Brain microvascular endothelial cell (primary cell): ENCODE measurements around the gene TRPM4.

Experiments used
- DNase-seq: peaks from one replicate; pipeline ENCODE4 v3.0.0-alpha.2; 2020
- H3K27ac ChIP-seq: fragments of 250-450 bp; sonication (Bioruptor Pico); 2 replicates; pipeline ENCODE4 v1.5.1; 2020; ENCODE audit warnings: mild to moderate bottlenecking, moderate library complexity
- H3K27me3 ChIP-seq: fragments of 250-450 bp; sonication (Bioruptor Pico); replicated peaks from 2 replicates; pipeline ENCODE4 v1.5.1; 2020; ENCODE audit warnings: mild to moderate bottlenecking
- H3K36me3 ChIP-seq: fragments of 250-450 bp; sonication (Bioruptor Pico); replicated peaks from 2 replicates; pipeline ENCODE4 v1.5.1; 2020; ENCODE audit warnings: mild to moderate bottlenecking
- H3K4me3 ChIP-seq: 2 replicates; pipeline ENCODE4 v1.5.1; 2011; ENCODE audit warnings: low read depth, mild to moderate bottlenecking, control low read depth, low read length, moderate library complexity
- in situ Hi-C: cut with HindIII; loops from 2 replicates; pipeline ENCODE4 v1.10.0; 2017; ENCODE audit warnings: low sequenced_read_pairs, low pct_ligation_motif_present
- TF ChIP-seq, protein P1 (sequence below): IDR thresholded peaks from 2 replicates; pipeline ENCODE4 v1.5.1; 2011; ENCODE audit warnings: low read depth, mild to moderate bottlenecking, moderate library complexity, low read length, control low read depth, inconsistent platforms; ENCODE audit errors: missing control alignments

The TRPM4 gene

DNA sequence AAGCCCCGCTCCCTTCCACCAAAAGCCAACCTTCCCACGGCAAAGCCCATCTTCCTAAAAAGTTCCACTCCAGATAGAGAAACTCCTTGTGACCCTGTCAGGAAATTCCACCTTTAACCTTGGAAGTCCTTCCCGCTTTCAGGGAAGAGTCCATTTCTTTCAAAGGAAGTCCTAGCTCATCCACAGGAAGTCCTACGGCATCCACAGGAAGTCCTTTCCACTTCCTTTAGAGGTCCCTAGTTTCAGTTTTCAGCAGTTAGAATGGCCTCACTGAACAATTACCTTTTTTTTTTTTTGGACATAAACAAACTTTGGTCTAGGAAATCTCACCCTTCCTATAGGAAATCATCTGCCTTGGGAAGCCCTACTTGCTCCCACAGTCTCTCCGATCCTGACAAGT is 31.7 kb downstream of the TRPM4 start:
- no peak for DNase-seq
- in situ Hi-C loops = no loop called here
- TF ChIP-seq, protein P1, sequence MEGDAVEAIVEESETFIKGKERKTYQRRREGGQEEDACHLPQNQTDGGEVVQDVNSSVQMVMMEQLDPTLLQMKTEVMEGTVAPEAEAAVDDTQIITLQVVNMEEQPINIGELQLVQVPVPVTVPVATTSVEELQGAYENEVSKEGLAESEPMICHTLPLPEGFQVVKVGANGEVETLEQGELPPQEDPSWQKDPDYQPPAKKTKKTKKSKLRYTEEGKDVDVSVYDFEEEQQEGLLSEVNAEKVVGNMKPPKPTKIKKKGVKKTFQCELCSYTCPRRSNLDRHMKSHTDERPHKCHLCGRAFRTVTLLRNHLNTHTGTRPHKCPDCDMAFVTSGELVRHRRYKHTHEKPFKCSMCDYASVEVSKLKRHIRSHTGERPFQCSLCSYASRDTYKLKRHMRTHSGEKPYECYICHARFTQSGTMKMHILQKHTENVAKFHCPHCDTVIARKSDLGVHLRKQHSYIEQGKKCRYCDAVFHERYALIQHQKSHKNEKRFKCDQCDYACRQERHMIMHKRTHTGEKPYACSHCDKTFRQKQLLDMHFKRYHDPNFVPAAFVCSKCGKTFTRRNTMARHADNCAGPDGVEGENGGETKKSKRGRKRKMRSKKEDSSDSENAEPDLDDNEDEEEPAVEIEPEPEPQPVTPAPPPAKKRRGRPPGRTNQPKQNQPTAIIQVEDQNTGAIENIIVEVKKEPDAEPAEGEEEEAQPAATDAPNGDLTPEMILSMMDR = no peak
- Histone ChIP-seq H3K36me3 (peaks cover 65% of the 10 kb centered on the region), H3K27ac (no peak overlapping the region), H3K27me3 (no peaks in the 10 kb centered on the region), H3K4me3 (no peak overlapping the region)

GRCh38 chr19:49190781-49191180 is 33.2 kb downstream of the TRPM4 start:
- Histone ChIP-seq H3K27ac (no peak overlapping the region), H3K4me3 (no peak overlapping the region), H3K36me3 (peaks cover 63% of the 10 kb centered on the region), H3K27me3 (no peaks in the 10 kb centered on the region)
- TF ChIP-seq, protein P1 = no peak
- no peak for DNase-seq
- in situ Hi-C loops = no loop called here

DNA sequence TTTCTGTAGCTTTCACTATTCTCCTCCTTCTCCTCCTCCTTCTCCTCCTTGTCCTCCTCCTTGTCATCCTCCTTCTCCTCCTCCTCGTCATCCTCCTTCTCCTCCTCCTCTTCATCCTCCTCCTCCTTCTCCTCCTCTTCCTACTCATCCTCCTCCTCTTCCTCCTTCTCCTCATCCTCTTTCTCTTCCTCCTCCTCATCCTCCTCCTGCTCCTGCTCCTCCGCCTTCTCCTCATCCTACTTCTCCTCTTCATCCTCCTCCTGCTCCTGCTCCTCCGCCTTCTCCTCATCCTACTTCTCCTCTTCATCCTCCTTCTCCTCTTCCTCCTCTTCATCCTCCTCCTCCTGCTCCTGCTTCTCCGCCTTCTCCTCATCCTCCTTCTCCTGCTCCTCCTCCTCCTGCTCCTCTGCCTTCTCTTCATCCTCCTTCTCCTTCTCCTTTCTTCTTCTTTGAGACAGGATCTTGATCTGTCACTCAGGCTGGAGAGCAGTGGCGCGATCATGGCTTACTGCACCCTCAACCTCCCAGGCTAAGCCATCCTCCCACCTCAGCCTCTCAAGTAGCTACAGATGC is 36.3 kb downstream of the TRPM4 start:
- in situ Hi-C loops = no loop called here
- peaks cover 44% of the 10 kb centered on the region for H3K36me3 ChIP-seq

GRCh38 chr19:49194408-49194807 is 36.8 kb downstream of the TRPM4 start:
- TF ChIP-seq, protein P1 = no peak
- Histone ChIP-seq H3K4me3 (no peak overlapping the region), H3K27me3 (no peaks in the 10 kb centered on the region), H3K36me3 (peaks cover 44% of the 10 kb centered on the region), H3K27ac (no peak overlapping the region)
- in situ Hi-C loops = no loop called here
- DNase-seq = no peak

More for the DNA sequence above, 36.3 kb downstream of the TRPM4 start:
- DNase-seq = no peak
- TF ChIP-seq, protein P1 = no peak
- Histone ChIP-seq H3K27ac (no peak overlapping the region), H3K27me3 (no peaks in the 10 kb centered on the region), H3K4me3 (no peak overlapping the region)

DNA sequence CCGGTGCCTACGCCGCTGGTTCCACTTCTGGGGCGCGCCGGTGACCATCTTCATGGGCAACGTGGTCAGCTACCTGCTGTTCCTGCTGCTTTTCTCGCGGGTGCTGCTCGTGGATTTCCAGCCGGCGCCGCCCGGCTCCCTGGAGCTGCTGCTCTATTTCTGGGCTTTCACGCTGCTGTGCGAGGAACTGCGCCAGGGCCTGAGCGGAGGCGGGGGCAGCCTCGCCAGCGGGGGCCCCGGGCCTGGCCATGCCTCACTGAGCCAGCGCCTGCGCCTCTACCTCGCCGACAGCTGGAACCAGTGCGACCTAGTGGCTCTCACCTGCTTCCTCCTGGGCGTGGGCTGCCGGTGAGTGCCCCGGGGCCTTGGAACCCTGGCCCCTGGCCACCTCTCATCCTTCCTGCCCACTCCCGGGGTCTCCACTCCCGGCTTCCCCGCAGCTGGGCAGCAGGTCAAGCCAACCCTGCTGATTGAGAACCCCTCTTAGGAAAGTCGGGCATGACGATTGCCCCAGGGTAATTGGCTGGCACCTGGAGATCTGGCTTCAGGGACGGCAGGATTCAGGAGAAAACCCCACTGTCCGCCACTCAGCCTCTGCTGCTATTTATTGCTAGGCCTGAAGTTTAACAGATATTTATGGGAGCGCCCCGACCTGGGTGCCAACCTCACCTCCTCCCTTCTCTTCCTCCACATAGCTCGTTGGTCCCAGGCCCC is 39.1 kb downstream of the TRPM4 start:
- TF ChIP-seq, protein P1 = no peak
- Histone ChIP-seq H3K36me3 (peaks cover 34% of the 10 kb centered on the region), H3K27ac (no peak overlapping the region), H3K4me3 (no peak overlapping the region), H3K27me3 (no peaks in the 10 kb centered on the region)
- in situ Hi-C loops = no loop called here
- no peak for DNase-seq
